ENCODE data around the gene TOMM5.

DNA sequence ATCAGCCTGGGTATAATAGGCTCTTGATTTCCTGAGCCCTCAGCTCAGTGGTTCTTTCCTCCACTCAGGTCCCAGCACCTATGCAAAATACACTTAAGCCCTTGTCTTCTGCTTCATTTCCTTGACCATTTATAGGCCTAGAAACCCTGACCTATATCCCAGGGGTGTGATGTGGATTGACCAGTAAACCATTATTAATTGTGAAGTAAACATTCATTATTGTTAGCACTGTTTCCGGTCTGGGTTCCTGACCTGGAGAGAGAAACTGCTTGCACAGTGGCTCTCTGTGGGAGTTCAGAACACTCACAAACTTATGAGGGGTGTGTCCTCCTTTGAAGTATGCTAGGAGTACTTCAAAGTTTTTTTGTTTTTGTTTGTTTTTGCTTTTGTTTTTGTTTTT lies 19.6 kb upstream of the TOMM5 start:
- TF ChIP-seq, protein P1, sequence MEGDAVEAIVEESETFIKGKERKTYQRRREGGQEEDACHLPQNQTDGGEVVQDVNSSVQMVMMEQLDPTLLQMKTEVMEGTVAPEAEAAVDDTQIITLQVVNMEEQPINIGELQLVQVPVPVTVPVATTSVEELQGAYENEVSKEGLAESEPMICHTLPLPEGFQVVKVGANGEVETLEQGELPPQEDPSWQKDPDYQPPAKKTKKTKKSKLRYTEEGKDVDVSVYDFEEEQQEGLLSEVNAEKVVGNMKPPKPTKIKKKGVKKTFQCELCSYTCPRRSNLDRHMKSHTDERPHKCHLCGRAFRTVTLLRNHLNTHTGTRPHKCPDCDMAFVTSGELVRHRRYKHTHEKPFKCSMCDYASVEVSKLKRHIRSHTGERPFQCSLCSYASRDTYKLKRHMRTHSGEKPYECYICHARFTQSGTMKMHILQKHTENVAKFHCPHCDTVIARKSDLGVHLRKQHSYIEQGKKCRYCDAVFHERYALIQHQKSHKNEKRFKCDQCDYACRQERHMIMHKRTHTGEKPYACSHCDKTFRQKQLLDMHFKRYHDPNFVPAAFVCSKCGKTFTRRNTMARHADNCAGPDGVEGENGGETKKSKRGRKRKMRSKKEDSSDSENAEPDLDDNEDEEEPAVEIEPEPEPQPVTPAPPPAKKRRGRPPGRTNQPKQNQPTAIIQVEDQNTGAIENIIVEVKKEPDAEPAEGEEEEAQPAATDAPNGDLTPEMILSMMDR (IDR thresholded peaks at IDR 0.05) = no peak
- no peak for TF ChIP-seq POLR2A (IDR thresholded peaks at IDR 0.05)
- no peak for TF ChIP-seq POLR2AphosphoS5 (IDR thresholded peaks at IDR 0.05)
- TF ChIP-seq EP300 (IDR thresholded peaks at IDR 0.05; ENCODE audit: low read depth) = no peak
